Stimulated activated CD4-positive, alpha-beta T cell treated with anti-CD3 and anti-CD28 coated beads, Interleukin-1b, Interleukin-23, amount 100 ng/mL, for 48 hours (primary cell): ENCODE measurements around the gene CDCP2.
A peak's percentile ranks its signal among the peaks of the same experiment; 100 is the strongest.

Source experiments
- DNase-seq: peaks from one replicate; pipeline ENCODE4 v3.0.0-alpha.2; 2020

CDCP2 gene

GRCh38 chr1:54135436-54136120 lies 17.2 kb downstream of the CDCP2 start:
- no peak for DNase-seq

GRCh38 chr1:54134295-54134694 lies 18.5 kb downstream of the CDCP2 start:
- DNase-seq = no peak

GRCh38 chr1:54132495-54132894 lies 20.3 kb downstream of the CDCP2 start:
- DNase-seq = no peak

GRCh38 chr1:54131419-54131818 lies 21.4 kb downstream of the CDCP2 start:
- no peak for DNase-seq

- DNase-seq = no peak
These were observed 22.9 kb downstream of the CDCP2 start for GRCh38 chr1:54129858-54130257.

GRCh38 chr1:54127594-54128300 lies 25.1 kb downstream of the CDCP2 start:
- DNase-seq = no peak

GRCh38 chr1:54126271-54126815 lies 26.5 kb downstream of the CDCP2 start:
- DNase-seq = no peak

GRCh38 chr1:54125386-54126070 lies 27.3 kb downstream of the CDCP2 start:
- no peak for DNase-seq

GRCh38 chr1:54124906-54125305 lies 27.9 kb downstream of the CDCP2 start:
- no peak for DNase-seq

GRCh38 chr1:54124472-54124871 lies 28.3 kb downstream of the CDCP2 start:
- no peak for DNase-seq

GRCh38 chr1:54122992-54123391 lies 29.8 kb downstream of the CDCP2 start:
- no peak for DNase-seq

GRCh38 chr1:54122135-54122751 lies 30.6 kb downstream of the CDCP2 start:
- DNase-seq = no peak

GRCh38 chr1:54121482-54122134 lies 31.2 kb downstream of the CDCP2 start:
- peak; percentile 68 for DNase-seq

- no peak for DNase-seq
These were observed 31.9 kb downstream of the CDCP2 start for GRCh38 chr1:54120698-54121481.

GRCh38 chr1:54120018-54120697 lies 32.6 kb downstream of the CDCP2 start:
- DNase-seq = no peak

- no peak for DNase-seq
These were observed 34.1 kb downstream of the CDCP2 start for GRCh38 chr1:54118704-54119103.

GRCh38 chr1:54117815-54118563 lies 34.8 kb downstream of the CDCP2 start:
- no peak for DNase-seq

GRCh38 chr1:54115520-54115919 lies 37.3 kb downstream of the CDCP2 start:
- DNase-seq = no peak

GRCh38 chr1:54114955-54115354 lies 37.8 kb downstream of the CDCP2 start:
- DNase-seq = no peak

- no peak for DNase-seq
These were observed 38.8 kb downstream of the CDCP2 start for GRCh38 chr1:54114001-54114400.
